Measurements from ENCODE around the gene TRIO. TPM values are rescaled to one million over a fixed set of nuclear protein-coding genes. Genes with fewer than 3 reads are reported as not detected.

TRIO gene
- total and polyA plus RNA-seq, 11 donors, result 35.2 to 99.1 (median 58.4) TPM

DNA sequence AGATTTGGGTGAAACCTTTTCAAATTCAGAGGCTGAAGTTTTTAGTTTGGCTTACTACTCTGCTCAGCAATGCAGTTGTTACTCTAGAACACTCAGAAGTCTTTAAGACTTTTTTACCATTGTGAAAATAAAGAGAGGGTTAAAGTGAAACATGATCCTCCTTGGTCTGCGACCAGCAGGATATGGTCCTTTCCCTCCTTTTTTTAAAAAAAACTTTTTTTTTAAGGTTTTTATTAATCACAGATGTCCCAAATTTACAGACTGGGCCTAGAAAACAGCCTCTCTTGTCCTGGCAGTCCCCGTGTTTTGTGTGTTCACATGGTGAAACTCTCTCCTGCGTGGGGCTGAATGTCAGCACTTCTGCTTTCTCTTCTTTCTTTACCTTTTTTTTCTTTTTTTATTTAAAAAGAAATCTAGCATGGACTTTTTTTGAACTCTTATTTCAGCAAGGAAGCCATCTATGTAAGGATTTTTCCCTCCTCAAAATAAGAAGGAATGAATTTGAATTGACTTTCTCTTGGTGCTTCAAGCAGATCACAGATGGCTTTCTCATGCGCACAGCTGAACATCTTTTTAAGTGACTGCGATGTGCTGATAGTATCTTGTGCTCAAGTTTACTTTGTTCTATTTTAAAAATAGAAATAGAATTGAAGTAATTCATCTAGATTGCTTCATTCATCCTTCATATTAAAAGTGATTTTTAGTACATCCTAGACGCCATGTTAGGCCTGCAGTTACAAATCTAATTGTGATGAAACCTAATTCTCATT, 309.7 kb downstream of the TRIO start:
- Histone ChIP-seq H3K27me3 (no peaks in the 10 kb centered on the region), H3K36me3 (peaks cover 0 to 32% (median 8%) of the 10 kb centered on the region in 9 donors), H3K4me1 (peaks cover 14 to 71% (median 48%) of the 10 kb centered on the region in 12 donors), H3K27ac (peak overlapping the region in 10 of 12 donors; percentile 12 to 60 (median 46)), H3K4me3 (no peak overlapping the region), H3K9me3 (no peaks in the 10 kb centered on the region)
- TF ChIP-seq CTCF (IDR thresholded peaks at IDR 0.05) (no peak), POLR2A (IDR thresholded peaks at IDR 0.05) (no peak)
- no peak for DNase-seq
- no peak for ATAC-seq
- intact Hi-C loops (cut with DNase I), result no loop called here
- 67 to 73% (median 69%) methylated on average over 6 of the region's 6 CpGs for WGBS, 4 donors

GRCh38 chr5:14453481-14453880, 310.3 kb downstream of the TRIO start:
- intact Hi-C loops (cut with DNase I), result no loop called here
- peak overlapping the region in 10 of 12 donors; percentile 1 to 60 (median 46) for H3K27ac ChIP-seq
- DNase-seq, result no peak
- peaks cover 0 to 35% (median 10%) of the 10 kb centered on the region in 9 donors for H3K36me3 ChIP-seq
- WGBS, 4 donors, result 81 to 84% (median 83%) methylated on average over 2 of the region's 2 CpGs
- no peaks in the 10 kb centered on the region for H3K9me3 ChIP-seq
- H3K27me3 ChIP-seq, result no peaks in the 10 kb centered on the region
- ATAC-seq, result no peak
- no peak for TF ChIP-seq POLR2A (IDR thresholded peaks at IDR 0.05)
- no peak for TF ChIP-seq CTCF (IDR thresholded peaks at IDR 0.05)
- no peak overlapping the region for H3K4me3 ChIP-seq
- H3K4me1 ChIP-seq, result peaks cover 9 to 70% (median 45%) of the 10 kb centered on the region in 12 donors

DNA sequence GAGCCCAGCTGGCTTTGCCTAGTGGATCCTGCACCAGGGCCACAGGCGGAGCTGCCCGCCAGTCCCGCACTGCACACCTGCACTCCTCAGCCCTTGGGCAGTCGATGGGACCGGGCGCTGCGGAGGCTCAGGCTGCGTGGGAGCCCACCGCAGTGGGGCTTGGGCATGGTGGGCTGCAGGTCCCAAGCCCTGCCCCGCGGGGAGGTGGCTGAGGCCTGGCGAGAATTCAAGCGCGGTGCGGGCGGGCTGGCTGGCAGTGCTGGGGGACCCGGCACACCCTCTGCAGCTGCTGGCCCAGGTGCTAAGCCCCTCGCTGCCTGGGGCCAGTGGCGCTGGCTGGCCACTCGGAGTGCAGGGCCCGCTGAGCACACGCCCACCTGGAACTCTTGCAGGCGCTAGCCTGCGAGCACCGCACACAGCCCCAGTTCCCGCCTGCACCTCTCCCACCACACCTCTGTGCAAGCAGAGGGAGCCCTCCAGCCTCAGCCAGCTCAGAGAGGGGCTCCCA, 312.7 kb downstream of the TRIO start:
- no peaks in the 10 kb centered on the region for H3K27me3 ChIP-seq
- H3K4me3 ChIP-seq, result no peak overlapping the region
- TF ChIP-seq POLR2A (IDR thresholded peaks at IDR 0.05) (no peak), CTCF (IDR thresholded peaks at IDR 0.05) (no peak)
- no peak overlapping the region for H3K27ac ChIP-seq
- H3K4me1 ChIP-seq, result peaks cover 0 to 47% (median 23%) of the 10 kb centered on the region in 12 donors
- 95 to 99% (median 97%) methylated on average over 7 to 26 of the region's 26 CpGs for WGBS, 4 donors
- intact Hi-C loops (cut with DNase I), result no loop called here
- no peaks in the 10 kb centered on the region for H3K9me3 ChIP-seq
- ATAC-seq (no peak), DNase-seq (no peak)
- peaks cover 0 to 50% (median 21%) of the 10 kb centered on the region in 9 donors for H3K36me3 ChIP-seq

- H3K36me3 ChIP-seq, result peaks cover 0 to 62% (median 35%) of the 10 kb centered on the region in 9 donors
Measured at GRCh38 chr5:14457476-14457875, 314.3 kb downstream of the TRIO start.

More at GRCh38 chr5:14457476-14457875, 314.3 kb downstream of the TRIO start:
- TF ChIP-seq POLR2A (IDR thresholded peaks at IDR 0.05) (no peak), CTCF (IDR thresholded peaks at IDR 0.05) (no peak)
- Histone ChIP-seq H3K4me3 (no peak overlapping the region), H3K27me3 (no peaks in the 10 kb centered on the region), H3K27ac (no peak overlapping the region), H3K9me3 (no peaks in the 10 kb centered on the region), H3K4me1 (peaks cover 0 to 33% (median 16%) of the 10 kb centered on the region in 12 donors)
- peak in 2 of 4 donors; percentile 32 to 52 for ATAC-seq
- WGBS, 4 donors, result 74 to 89% (median 80%) methylated on average over 7 of the region's 7 CpGs
- intact Hi-C loops (cut with DNase I), result no loop called here
- DNase-seq, result no peak
